ENCODE measurements around the gene LRGUK. TPM values are rescaled to one million over a fixed set of nuclear protein-coding genes. Genes with fewer than 3 reads are reported as not detected.
"Not testable (repeated sequence)": the region's sequence is repeated elsewhere in the genome, so short reads cannot be mapped to it uniquely, and the experiment has no call there.

Gene LRGUK
- total RNA-seq, 4 donors from 2014 or later = 0.07 to 1.0 (median 0.63) TPM

DNA sequence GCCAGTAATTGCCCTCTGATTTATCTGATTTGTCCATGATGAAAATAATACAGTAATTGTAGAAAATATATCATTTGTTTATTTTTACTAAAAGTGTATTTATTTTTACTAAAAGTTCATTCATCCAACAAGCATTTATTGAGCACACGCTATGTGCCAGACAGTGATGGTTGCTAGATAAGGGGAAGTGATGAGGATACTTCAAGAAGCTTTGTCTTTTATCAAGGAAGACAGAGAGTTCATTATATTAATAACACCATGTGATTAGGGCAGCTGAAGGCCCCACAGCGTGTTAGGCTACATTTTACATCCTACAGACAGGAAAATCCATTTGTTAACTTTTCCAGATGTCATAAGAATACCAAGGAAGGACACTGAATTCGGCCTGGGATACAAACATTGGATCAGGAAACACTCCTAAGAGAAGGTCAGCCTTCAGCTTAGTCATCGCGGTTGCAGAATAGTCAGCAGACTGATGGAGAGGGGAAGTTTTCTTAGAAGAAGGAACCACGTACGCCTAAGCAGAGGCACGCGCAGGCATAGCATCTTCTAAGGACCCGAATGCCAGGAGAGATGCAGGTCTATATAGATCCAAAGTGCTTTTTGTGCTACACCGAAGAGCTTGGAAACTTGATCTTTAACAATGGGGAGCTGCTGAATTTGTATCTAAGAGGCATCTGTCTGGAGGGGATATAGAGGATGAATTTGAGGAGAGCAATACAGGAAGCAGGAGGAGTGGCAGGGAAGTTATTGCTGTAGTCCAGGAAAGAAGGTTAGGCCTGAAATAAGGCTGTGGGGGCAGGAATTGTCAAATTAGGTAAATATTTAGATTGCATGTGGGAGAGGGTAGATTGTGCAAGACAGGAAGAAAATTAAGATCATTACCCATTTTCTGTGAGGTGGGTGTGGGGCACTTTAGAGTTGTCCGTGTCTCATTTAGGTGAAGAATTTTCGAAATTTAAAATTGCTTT is 85.7 kb downstream of the LRGUK start:
- Histone ChIP-seq H3K9me3 (no peaks in the 10 kb centered on the region), H3K36me3 (no peaks in the 10 kb centered on the region), H3K27ac (no peak overlapping the region), H3K4me1 (no peaks in the 10 kb centered on the region), H3K4me3 (no peak overlapping the region), H3K27me3 (no peaks in the 10 kb centered on the region)
- ATAC-seq = no peak
- TF ChIP-seq, protein P1, sequence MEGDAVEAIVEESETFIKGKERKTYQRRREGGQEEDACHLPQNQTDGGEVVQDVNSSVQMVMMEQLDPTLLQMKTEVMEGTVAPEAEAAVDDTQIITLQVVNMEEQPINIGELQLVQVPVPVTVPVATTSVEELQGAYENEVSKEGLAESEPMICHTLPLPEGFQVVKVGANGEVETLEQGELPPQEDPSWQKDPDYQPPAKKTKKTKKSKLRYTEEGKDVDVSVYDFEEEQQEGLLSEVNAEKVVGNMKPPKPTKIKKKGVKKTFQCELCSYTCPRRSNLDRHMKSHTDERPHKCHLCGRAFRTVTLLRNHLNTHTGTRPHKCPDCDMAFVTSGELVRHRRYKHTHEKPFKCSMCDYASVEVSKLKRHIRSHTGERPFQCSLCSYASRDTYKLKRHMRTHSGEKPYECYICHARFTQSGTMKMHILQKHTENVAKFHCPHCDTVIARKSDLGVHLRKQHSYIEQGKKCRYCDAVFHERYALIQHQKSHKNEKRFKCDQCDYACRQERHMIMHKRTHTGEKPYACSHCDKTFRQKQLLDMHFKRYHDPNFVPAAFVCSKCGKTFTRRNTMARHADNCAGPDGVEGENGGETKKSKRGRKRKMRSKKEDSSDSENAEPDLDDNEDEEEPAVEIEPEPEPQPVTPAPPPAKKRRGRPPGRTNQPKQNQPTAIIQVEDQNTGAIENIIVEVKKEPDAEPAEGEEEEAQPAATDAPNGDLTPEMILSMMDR (IDR thresholded peaks at IDR 0.05) = no peak
- TF ChIP-seq EP300 (IDR thresholded peaks at IDR 0.05) = no peak
- no peak for TF ChIP-seq POLR2A (IDR thresholded peaks at IDR 0.05)
- TF ChIP-seq POLR2AphosphoS5 (IDR thresholded peaks at IDR 0.05) = no peak
- WGBS, 2 donors (ENCODE audit: low coverage in 1 of 2) = 67 to 88% methylated on average over 10 to 11 of the region's 13 CpGs

DNA sequence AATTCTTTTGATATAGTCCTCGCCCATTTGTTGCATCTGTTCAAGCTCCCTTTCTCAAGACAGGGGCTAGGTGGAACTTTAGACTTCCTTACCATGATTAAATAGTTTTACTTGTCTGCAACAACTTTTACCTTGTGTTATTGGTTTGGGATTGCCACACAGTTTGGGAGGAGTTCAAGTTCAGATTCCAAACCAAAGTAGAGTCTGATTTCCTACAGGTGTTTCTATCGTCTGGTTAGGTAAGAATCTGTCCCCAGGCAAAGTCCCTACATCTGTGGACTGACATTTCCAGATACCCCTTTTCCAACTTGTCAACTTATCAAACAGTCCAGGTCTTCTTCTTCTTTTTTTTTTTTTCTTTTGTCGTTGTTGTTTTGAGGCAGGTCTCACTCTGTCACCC is 93.1 kb downstream of the LRGUK start:
- no peaks in the 10 kb centered on the region for H3K36me3 ChIP-seq
- TF ChIP-seq POLR2AphosphoS5 (IDR thresholded peaks at IDR 0.05) (no peak), POLR2A (IDR thresholded peaks at IDR 0.05) (no peak), EP300 (IDR thresholded peaks at IDR 0.05) (no peak)
- TF ChIP-seq, protein P1 (IDR thresholded peaks at IDR 0.05) = no peak

DNA sequence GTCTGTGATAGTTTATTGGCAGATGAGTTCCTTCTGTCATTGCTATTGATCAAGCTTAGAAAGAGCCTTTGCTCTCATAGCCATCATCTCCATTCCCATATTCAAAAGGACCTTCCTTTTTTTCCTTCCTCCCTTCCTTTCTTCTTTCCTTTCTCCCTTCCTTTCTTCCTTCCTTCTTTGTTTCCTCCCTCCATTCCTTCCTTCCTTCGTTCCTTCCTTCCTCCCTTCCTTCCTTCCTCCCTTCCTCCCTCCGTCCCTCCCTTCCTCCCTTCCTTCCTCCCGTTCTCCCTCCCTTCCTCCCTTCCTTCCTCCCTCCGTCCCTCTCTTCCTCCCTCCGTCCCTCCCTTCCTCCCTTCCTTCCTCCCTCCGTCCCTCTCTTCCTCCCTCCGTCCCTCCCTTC is 104.2 kb downstream of the LRGUK start:
- H3K27me3 ChIP-seq, H3K4me1 ChIP-seq, ATAC-seq, H3K36me3 ChIP-seq, H3K27ac ChIP-seq, H3K9me3 ChIP-seq, H3K4me3 ChIP-seq: not testable (repeated sequence)
- 80 to 94% methylated on average over 6 to 7 of the region's 7 CpGs for WGBS, 2 donors (ENCODE audit: low coverage in 1 of 2)

More for the DNA sequence above, 93.1 kb downstream of the LRGUK start:
- Histone ChIP-seq H3K4me1 (no peaks in the 10 kb centered on the region), H3K4me3 (no peak overlapping the region), H3K27ac (no peak overlapping the region), H3K27me3 (no peaks in the 10 kb centered on the region), H3K9me3 (no peaks in the 10 kb centered on the region)
- 87 to 89% methylated on average over 3 of the region's 3 CpGs for WGBS, 2 donors (ENCODE audit: low coverage in 1 of 2)
- no peak for ATAC-seq

DNA sequence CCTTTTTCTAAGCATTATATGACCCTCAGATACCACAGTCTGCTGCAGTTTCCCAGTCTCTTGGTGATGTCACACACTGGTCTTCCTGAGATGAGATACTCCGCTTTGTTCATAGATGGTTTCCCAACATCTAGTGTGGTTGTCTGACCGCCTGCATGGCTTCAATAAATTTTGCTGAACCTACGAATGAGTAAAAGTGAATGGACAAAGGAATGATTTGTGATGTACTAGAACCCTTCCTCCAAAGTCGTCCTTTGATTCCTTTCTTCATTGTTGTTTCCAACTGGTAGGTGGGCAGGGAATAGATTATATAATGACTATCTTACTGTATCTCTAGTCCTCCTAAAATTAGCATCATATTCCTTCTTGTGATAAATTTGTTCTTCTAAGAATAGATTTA is 107.1 kb downstream of the LRGUK start:
- no peaks in the 10 kb centered on the region for H3K4me1 ChIP-seq
- no peaks in the 10 kb centered on the region for H3K27me3 ChIP-seq
- H3K4me3 ChIP-seq = no peak overlapping the region
- H3K27ac ChIP-seq = no peak overlapping the region
- no peaks in the 10 kb centered on the region for H3K36me3 ChIP-seq
- peaks cover 0 to 29% (median 0%) of the 10 kb centered on the region in 3 donors for H3K9me3 ChIP-seq
- no peak for ATAC-seq
- no peak for TF ChIP-seq POLR2A (IDR thresholded peaks at IDR 0.05)
- TF ChIP-seq EP300 (IDR thresholded peaks at IDR 0.05) = no peak
- TF ChIP-seq, protein P1 (IDR thresholded peaks at IDR 0.05) = no peak
- TF ChIP-seq POLR2AphosphoS5 (IDR thresholded peaks at IDR 0.05) = no peak
- WGBS, 2 donors (ENCODE audit: low coverage in 1 of 2) = 66 to 83% methylated on average over 2 of the region's 4 CpGs

DNA sequence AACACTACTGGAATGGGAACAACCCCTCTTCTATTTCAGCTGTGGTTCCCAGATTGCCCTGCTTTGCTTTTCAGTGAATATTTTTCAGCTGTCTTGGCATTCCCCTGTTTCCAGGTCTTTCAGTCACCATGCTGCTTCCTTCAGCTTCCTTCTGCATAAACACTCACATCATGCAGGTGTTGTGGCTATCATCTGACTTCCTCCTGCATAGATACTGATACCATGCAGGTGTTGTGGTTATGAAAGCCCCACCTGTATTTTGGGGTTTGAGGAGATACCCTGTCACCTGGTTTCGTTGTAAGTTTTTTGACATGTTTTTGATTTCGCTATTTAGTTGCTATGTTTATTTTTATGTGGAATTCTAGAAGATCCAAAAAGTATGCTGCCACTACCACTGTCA is 118.1 kb downstream of the LRGUK start:
- Histone ChIP-seq H3K4me3 (no peak overlapping the region), H3K36me3 (no peaks in the 10 kb centered on the region), H3K4me1 (no peaks in the 10 kb centered on the region), H3K27me3 (no peaks in the 10 kb centered on the region), H3K9me3 (peaks cover 0 to 15% (median 0%) of the 10 kb centered on the region in 3 donors), H3K27ac (no peak overlapping the region)
- TF ChIP-seq POLR2AphosphoS5 (IDR thresholded peaks at IDR 0.05) (no peak), POLR2A (IDR thresholded peaks at IDR 0.05) (no peak), EP300 (IDR thresholded peaks at IDR 0.05) (no peak)
- TF ChIP-seq, protein P1 (IDR thresholded peaks at IDR 0.05) = no peak
- 80 to 91% methylated on average over 1 to 2 of the region's 2 CpGs for WGBS, 2 donors (ENCODE audit: low coverage in 1 of 2)
- no peak for ATAC-seq
